H1 (cell line): ENCODE measurements around the gene TUBA4B. TPM values are rescaled to one million over a fixed set of nuclear protein-coding genes. Genes with fewer than 3 reads are reported as not detected.

Experiments
- CTCF ChIA-PET: fragments of 300-600 bp; sonication (Branson Sonifier 250); formaldehyde crosslinking; loops from one replicate; lab custom pipeline; 2021; ENCODE audit not compliant: partially characterized antibody; lab: Charles Lee
- POLR2A ChIA-PET: fragments of 300-600 bp; sonication (Branson Sonifier 250); formaldehyde crosslinking; loops from one replicate; lab custom pipeline; 2021; ENCODE audit warnings: inconsistent platforms; ENCODE audit not compliant: partially characterized antibody; lab: Charles Lee
- DNase-seq, 2 experiments: peaks; one replicate each; pipeline versions ENCODE4 v3.0.0 to v3.0.0-alpha.2; 2010 to 2022; ENCODE audit warnings: low spot score in 2 of 2, low read depth in 1 of 2, mixed read lengths in 1 of 2
- FAIRE-seq: peaks from 2 replicates; lab custom pipeline; 2011; peaks lifted over from hg19 to GRCh38; lab: Jason Lieb, UNC
- H2AFZ ChIP-seq: 2 replicates; pipeline ENCODE4 v1.8.1; 2012; ENCODE audit warnings: low read length, inconsistent platforms
- H2AK5ac ChIP-seq: 2 replicates; pipeline ENCODE4 v1.6.1; 2013; ENCODE audit warnings: low read depth, low read length
- H2BK120ac ChIP-seq: replicated peaks from 2 replicates; pipeline ENCODE3; 2013; ENCODE audit warnings: low read depth, low read length, inconsistent platforms
- H2BK12ac ChIP-seq: 2 replicates; pipeline ENCODE4 v1.6.1; 2013; ENCODE audit warnings: low read depth, low read length
- H2BK15ac ChIP-seq: 2 replicates; pipeline ENCODE4 v1.6.1; 2013; ENCODE audit warnings: low read length
- H2BK20ac ChIP-seq: 2 replicates; pipeline ENCODE4 v1.6.1; 2013; ENCODE audit warnings: low read length
- H2BK5ac ChIP-seq: 2 replicates; pipeline ENCODE4 v1.6.1; 2013; ENCODE audit warnings: low read depth, low read length
- H3K14ac ChIP-seq: 2 replicates; pipeline ENCODE4 v1.6.1; 2013; ENCODE audit warnings: inconsistent platforms; ENCODE audit not compliant: insufficient read length
- H3K18ac ChIP-seq: 2 replicates; pipeline ENCODE4 v1.6.1; 2013; ENCODE audit warnings: low read length; ENCODE audit errors: extremely low read depth
- H3K23ac ChIP-seq: 2 replicates; pipeline ENCODE4 v1.6.1; 2013; ENCODE audit warnings: inconsistent platforms; ENCODE audit not compliant: insufficient read length
- H3K23me2 ChIP-seq: 2 replicates; pipeline ENCODE4 v1.6.1; 2013; ENCODE audit warnings: low read depth, low read length
- H3K27ac ChIP-seq: 2 replicates; pipeline ENCODE4 v1.6.1; 2011; ENCODE audit warnings: low read depth, low read length, inconsistent platforms
- H3K27me3 ChIP-seq, 4 experiments: replicated peaks in 1 of 4; 1 replicate in 1 of 4; 2 replicates in 3 of 4; pipeline versions ENCODE4 v1.6.1 to v1.8.1; 2011 to 2013; ENCODE audit warnings: low read length in 3 of 4, mild to moderate bottlenecking in 3 of 4, inconsistent platforms in 2 of 4, mixed read lengths in 2 of 4, moderate library complexity in 1 of 4; ENCODE audit not compliant: control insufficient read depth in 3 of 4, insufficient read depth in 3 of 4; ENCODE audit errors: extremely low read depth in 1 of 4
- H3K36me3 ChIP-seq, 4 experiments: 2 replicates each; pipeline versions ENCODE4 v1.6.1 to v1.8.1; 2011 to 2013; ENCODE audit warnings: mild to moderate bottlenecking in 4 of 4, low read length in 3 of 4, moderate library complexity in 2 of 4, control low read depth in 1 of 4, inconsistent platforms in 1 of 4; ENCODE audit not compliant: insufficient read depth in 4 of 4, control insufficient read depth in 2 of 4
- H3K4ac ChIP-seq: replicated peaks from 2 replicates; pipeline ENCODE3; 2013; ENCODE audit warnings: low read length, low read depth, mixed read lengths, inconsistent platforms; ENCODE audit not compliant: insufficient read length
- H3K4me1 ChIP-seq, 4 experiments: replicated peaks in 1 of 4; 1 replicate in 1 of 4; 2 replicates in 3 of 4; pipeline versions ENCODE4 v1.6.1 to v1.8.1; 2011 to 2013; ENCODE audit warnings: low read length in 3 of 4, inconsistent platforms in 2 of 4, mixed read lengths in 1 of 4; ENCODE audit not compliant: insufficient read depth in 4 of 4, control insufficient read depth in 3 of 4
- H3K4me2 ChIP-seq, 2 experiments: 2 replicates each; pipeline versions ENCODE4 v1.6.1 to v1.8.1; 2011 to 2013; ENCODE audit warnings: low read depth in 2 of 2, low read length in 2 of 2, control low read depth in 1 of 2, inconsistent platforms in 1 of 2, mild to moderate bottlenecking in 1 of 2; ENCODE audit not compliant: insufficient read depth in 1 of 2
- H3K4me3 ChIP-seq, 4 experiments: fragments of 200-600, 300-600 bp in 1 of 4; sonication (generic), shearing (Covaris generic), sonication (Bioruptor Twin) in 1 of 4; 2 replicates each; pipeline versions ENCODE4 v1.5.1 to v1.8.1; 2011 to 2016; ENCODE audit warnings: low read length in 4 of 4, low read depth in 3 of 4, control low read depth in 2 of 4, inconsistent platforms in 2 of 4, mild to moderate bottlenecking in 2 of 4, mixed read lengths in 1 of 4, moderate library complexity in 1 of 4; ENCODE audit not compliant: insufficient read depth in 2 of 4; ENCODE audit errors: extremely low read depth in 1 of 4
- H3K56ac ChIP-seq: replicated peaks from 2 replicates; pipeline ENCODE3; 2013; ENCODE audit warnings: low read depth, mild to moderate bottlenecking, mixed read lengths, low read length, inconsistent platforms; ENCODE audit not compliant: insufficient read length
- H3K79me1 ChIP-seq: 2 replicates; pipeline ENCODE4 v1.6.1; 2013; ENCODE audit warnings: low read depth, low read length, control low read depth
- H3K79me2 ChIP-seq, 2 experiments: 2 replicates each; pipeline versions ENCODE4 v1.6.1 to v1.8.1; 2012 to 2013; ENCODE audit warnings: low read length in 2 of 2, mild to moderate bottlenecking in 2 of 2, inconsistent platforms in 1 of 2; ENCODE audit not compliant: insufficient read depth in 2 of 2, control insufficient read depth in 1 of 2
- H3K9ac ChIP-seq, 4 experiments: replicated peaks in 1 of 4; 1 replicate in 1 of 4; 2 replicates in 3 of 4; pipeline versions ENCODE4 v1.6.1 to v1.8.1; 2011 to 2013; ENCODE audit warnings: low read depth in 3 of 4, low read length in 3 of 4, control low read depth in 2 of 4, mild to moderate bottlenecking in 2 of 4, moderate library complexity in 2 of 4, inconsistent platforms in 1 of 4; ENCODE audit errors: extremely low read depth in 1 of 4
- H3K9me3 ChIP-seq, 2 experiments: 2 replicates each; pipeline versions ENCODE4 v1.6.1 to v1.8.1; 2012 to 2013; ENCODE audit warnings: mild to moderate bottlenecking in 2 of 2, moderate library complexity in 2 of 2, control low read depth in 1 of 2, inconsistent platforms in 1 of 2, low read depth in 1 of 2, low read length in 1 of 2, mixed read lengths in 1 of 2; ENCODE audit not compliant: insufficient read depth in 2 of 2
- H4K20me1 ChIP-seq, 2 experiments: replicated peaks in 1 of 2; 2 replicates each; pipeline versions ENCODE3 to v1.8.1; 2011 to 2013; ENCODE audit warnings: inconsistent platforms in 2 of 2, low read length in 2 of 2, mild to moderate bottlenecking in 1 of 2; ENCODE audit not compliant: insufficient read depth in 2 of 2, control insufficient read depth in 1 of 2
- H4K5ac ChIP-seq: 2 replicates; pipeline ENCODE4 v1.6.1; 2013; ENCODE audit warnings: low read length, low read depth, mixed read lengths, inconsistent platforms; ENCODE audit not compliant: insufficient read length
- H4K8ac ChIP-seq: 2 replicates; pipeline ENCODE4 v1.8.0; 2013; ENCODE audit warnings: mild to moderate bottlenecking, moderate library complexity, low read length, inconsistent platforms; ENCODE audit not compliant: insufficient read depth; ENCODE audit errors: extremely low read depth
- H4K91ac ChIP-seq: replicated peaks from 2 replicates; pipeline ENCODE3; 2013; ENCODE audit warnings: low read length, mixed read lengths, inconsistent platforms; ENCODE audit not compliant: insufficient read length
- BACH1 ChIP-seq: IDR thresholded peaks from 2 replicates; pipeline ENCODE4 v1.6.1; 2012; ENCODE audit warnings: low read length, improper control_type of control experiment
- BRCA1 ChIP-seq: IDR thresholded peaks from 2 replicates; pipeline ENCODE4 v1.6.1; 2012; ENCODE audit warnings: low read depth, low read length, improper control_type of control experiment
- CEBPB ChIP-seq: IDR thresholded peaks from 2 replicates; pipeline ENCODE4 v1.6.1; 2012; ENCODE audit warnings: low read depth, low read length
- EP300 ChIP-seq, 2 experiments: IDR thresholded peaks; 1 replicate in 1 of 2; 2 replicates in 1 of 2; pipeline ENCODE4 v1.6.1; 2011 to 2012; ENCODE audit warnings: low read depth in 2 of 2, low read length in 2 of 2, mild to moderate bottlenecking in 2 of 2, borderline replicate concordance in 1 of 2, inconsistent platforms in 1 of 2, moderate library complexity in 1 of 2
- MAX ChIP-seq: IDR thresholded peaks from 2 replicates; pipeline ENCODE4 v1.6.1; 2012; ENCODE audit warnings: inconsistent platforms
- NRF1 ChIP-seq: IDR thresholded peaks from 2 replicates; pipeline ENCODE4 v1.6.1; 2011; ENCODE audit warnings: mild to moderate bottlenecking, low read depth, low read length, improper control_type of control experiment
- PHF8 ChIP-seq: fragments of 200-600 bp; sonication (generic); conservative IDR thresholded peaks from 2 replicates; pipeline ENCODE4 v1.7.1; 2012; ENCODE audit warnings: low read depth, mild to moderate bottlenecking, inconsistent platforms, low read length, moderate library complexity
- POLR2A ChIP-seq, 2 experiments: IDR thresholded peaks; 1 replicate in 1 of 2; 2 replicates in 1 of 2; pipeline ENCODE4 v1.6.1; 2011; ENCODE audit warnings: low read depth in 2 of 2, low read length in 2 of 2, mild to moderate bottlenecking in 2 of 2; ENCODE audit errors: control extremely low read depth in 1 of 2
- SUZ12 ChIP-seq: fragments of 200-600 bp; sonication (generic); IDR thresholded peaks from 2 replicates; pipeline ENCODE4 v1.6.1; 2012; ENCODE audit warnings: mild to moderate bottlenecking, inconsistent platforms, low read length, moderate library complexity, mixed read lengths
- TAF1 ChIP-seq: IDR thresholded peaks from 2 replicates; pipeline ENCODE4 v1.6.1; 2011; ENCODE audit warnings: mild to moderate bottlenecking, low read depth, low read length
- WGBS, 2 experiments: shearing (Covaris generic) in 1 of 2; methylation state at CpG; one replicate each; pipeline versions ENCODE4 v1.1.6 to v1.1.7; 2013 to 2015; ENCODE audit warnings: low lambda C conversion rate in 2 of 2, mixed read lengths in 2 of 2, inconsistent platforms in 1 of 2, low coverage in 1 of 2, missing lambda C conversion rate in 1 of 2; ENCODE audit not compliant: insufficient replicate concordance in 2 of 2, insufficient coverage in 1 of 2, insufficient read length in 1 of 2; ENCODE audit errors: extremely low coverage in 1 of 2, missing lambda C conversion rate in 1 of 2; 5-methylcytosine and 5-hydroxymethylcytosine counted together
- polyA plus RNA-seq, 7 experiments: library from polyadenylated mRNA; depleted of rRNA in 3 of 7; stranded (reverse) in 5 of 7; unstranded in 2 of 7; fragments of >200 nt in 5 of 7; fragments of 200-250 nt in 2 of 7; gene quantifications; 1 replicate in 5 of 7; 2 replicates in 1 of 7; 4 replicates in 1 of 7; pipeline versions ENCODE4 v1.2.1 to v1.2.3, GENCODE V29; 2011 to 2013; ENCODE audit warnings: missing spikeins in 2 of 7, mixed read lengths in 2 of 7
- total RNA-seq: library from RNA; stranded (reverse); fragmentation: NEBNext Ultra II Directional; extraction: Animal tissue kit (Norgen Biotek cat#: 25700); gene quantifications from 2 replicates; pipeline ENCODE4 v1.2.1, GENCODE V29; 2021

Gene TUBA4B
- total and polyA plus RNA-seq, 2 of the 8 experiments (the other 6 are each of a cell fraction or from before 2014, with no cell fraction given), result 0.08 to 0.24 TPM

- Histone ChIP-seq H3K9ac (no peak overlapping the region), H3K14ac (no peak overlapping the region), H3K27ac (no peak overlapping the region), H3K27me3 (no peaks in the 10 kb centered on the region), H3K4me2 (no peak overlapping the region), H3K56ac (no peak overlapping the region), H2BK15ac (no peak overlapping the region), H3K18ac (no peak overlapping the region), H3K23ac (no peak overlapping the region), H4K5ac (no peak overlapping the region), H2BK20ac (no peak overlapping the region), H2AK5ac (no peak overlapping the region), H4K91ac (no peak overlapping the region)
- 88% methylated on average over 3 of the region's 3 CpGs; no CpG with 5 or more reads in 1 of the 2 experiments for whole genome bisulfite sequencing, 2 experiments
- CTCF ChIA-PET, result interaction anchor here (1.0 to 2.8 kb wide), 3 partner anchors 44 to 254 kb away, joined by 3 to 12 read pairs (median 3); partner anchors contain the start of gene DNAJB2
- no peak for FAIRE-seq
- TF ChIP-seq EP300 (IDR thresholded peaks at IDR 0.05; ENCODE audit: borderline replicate concordance in 1 of 2, low read depth in 2 of 2, low read length in 2 of 2) (no peak), MAX (no peak), NRF1 (no peak), BRCA1 (no peak), TAF1 (no peak), CEBPB (no peak), SUZ12 (no peak), POLR2A (IDR thresholded peaks at IDR 0.05; ENCODE audit: control extremely low read depth in 1 of 2, low read depth in 2 of 2, low read length in 2 of 2) (no peak), PHF8 (no peak), BACH1 (no peak)
- TF ChIP-seq, all 59 proteins: peak for 0
- Histone ChIP-seq H4K8ac (no peak overlapping the region), H4K20me1 (no peaks in the 10 kb centered on the region), H2BK120ac (no peak overlapping the region), H3K79me1 (no peaks in the 10 kb centered on the region), H3K79me2 (peaks cover 0 to 4% of the 10 kb centered on the region in 2 experiments; a peak in 1 of 4 replicates), H3K9me3 (no peaks in the 10 kb centered on the region), H2BK12ac (no peak overlapping the region), H3K4ac (no peak overlapping the region), H3K4me1 (no peaks in the 10 kb centered on the region; a peak in 1 of 7 replicates), H3K36me3 (peaks cover 35 to 69% (median 57%) of the 10 kb centered on the region in 4 experiments), H2AFZ (no peak overlapping the region), H2BK5ac (no peak overlapping the region), H3K23me2 (peaks cover 2% of the 10 kb centered on the region; the same call in 1 of the 2 replicates), H3K4me3 (no peak overlapping the region)
- POLR2A ChIA-PET, result interaction anchor here (2.1 to 4.9 kb wide), 3 partner anchors 8 to 13 kb away, joined by 8 to 22 read pairs (median 11); partner anchors contain the start of genes GLB1L and STK16
- no peak for DNase-seq
Observed at GRCh38 chr2:219234331-219234730, 18.7 kb upstream of the TUBA4B start.
